Measurements from ENCODE around the gene ENOX2. TPM values are rescaled to one million over a fixed set of nuclear protein-coding genes. Genes with fewer than 3 reads are reported as not detected.
"Not testable (repeated sequence)": the region's sequence is repeated elsewhere in the genome, so short reads cannot be mapped to it uniquely, and the experiment has no call there.

ENOX2 gene
- total RNA-seq, 4 donors from 2014 or later = 8.0 to 28.0 (median 15.2) TPM

DNA sequence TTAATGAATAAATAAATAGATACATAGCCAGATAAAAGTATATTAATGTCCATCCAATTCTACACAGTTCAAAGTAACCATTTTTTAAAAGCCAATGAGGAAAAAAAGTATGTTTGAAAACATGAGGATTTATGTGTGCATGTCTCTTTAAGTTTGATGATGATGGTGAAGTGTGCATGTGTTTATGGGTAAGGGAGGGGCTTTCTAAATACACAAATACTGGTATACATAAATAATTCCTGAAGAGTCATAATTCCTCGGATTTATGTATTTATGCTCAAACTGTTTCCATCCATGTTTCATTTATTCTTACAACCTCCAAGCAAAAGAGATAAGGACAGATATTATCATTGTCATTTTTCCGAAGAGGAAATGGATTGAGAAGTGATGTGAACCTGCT, 75.4 kb downstream of the ENOX2 start:
- H3K27me3 ChIP-seq = peaks cover 0 to 3% of the 10 kb centered on the region in 2 donors
- TF ChIP-seq CTCF (IDR thresholded peaks at IDR 0.05) = no peak
- no peak for TF ChIP-seq EP300 (IDR thresholded peaks at IDR 0.05)
- TF ChIP-seq POLR2A (IDR thresholded peaks at IDR 0.05) = no peak
- no peak overlapping the region for H3K27ac ChIP-seq
- no peak for DNase-seq (ENCODE audit: low spot score in 2 of 2)
- H3K4me1 ChIP-seq = peaks cover 0 to 5% (median 0%) of the 10 kb centered on the region in 4 donors
- H3K4me3 ChIP-seq = no peak overlapping the region
- 74 to 89% methylated on average over 2 of the region's 2 CpGs for WGBS, 2 donors
- H3K9me3 ChIP-seq = no peaks in the 10 kb centered on the region
- no peaks in the 10 kb centered on the region for H3K36me3 ChIP-seq

- Histone ChIP-seq H3K27ac (no peak overlapping the region), H3K9me3 (no peaks in the 10 kb centered on the region), H3K36me3 (no peaks in the 10 kb centered on the region), H3K4me1 (peaks cover 0 to 5% (median 0%) of the 10 kb centered on the region in 4 donors), H3K4me3 (no peak overlapping the region), H3K27me3 (no peaks in the 10 kb centered on the region)
- 41 to 62% methylated on average over 1 of the region's 1 CpG for WGBS, 2 donors
- no peak for TF ChIP-seq CTCF (IDR thresholded peaks at IDR 0.05)
- TF ChIP-seq POLR2A (IDR thresholded peaks at IDR 0.05) = no peak
- no peak for TF ChIP-seq EP300 (IDR thresholded peaks at IDR 0.05)
- no peak for DNase-seq (ENCODE audit: low spot score in 2 of 2)
Measured at GRCh38 chrX:130826249-130826648, 76.8 kb downstream of the ENOX2 start.

- H3K4me3 ChIP-seq = no peak overlapping the region
- 94 to 96% methylated on average over 2 of the region's 2 CpGs for WGBS, 2 donors
- H3K36me3 ChIP-seq = no peaks in the 10 kb centered on the region
- no peaks in the 10 kb centered on the region for H3K9me3 ChIP-seq
- DNase-seq (ENCODE audit: low spot score in 2 of 2) = no peak
- no peak overlapping the region for H3K27ac ChIP-seq
- TF ChIP-seq POLR2A (IDR thresholded peaks at IDR 0.05) (no peak), EP300 (IDR thresholded peaks at IDR 0.05) (no peak), CTCF (IDR thresholded peaks at IDR 0.05) (no peak)
- H3K27me3 ChIP-seq = no peaks in the 10 kb centered on the region
- H3K4me1 ChIP-seq = peaks cover 0 to 5% (median 0%) of the 10 kb centered on the region in 4 donors
Measured at GRCh38 chrX:130825525-130825924, 77.5 kb downstream of the ENOX2 start.

DNA sequence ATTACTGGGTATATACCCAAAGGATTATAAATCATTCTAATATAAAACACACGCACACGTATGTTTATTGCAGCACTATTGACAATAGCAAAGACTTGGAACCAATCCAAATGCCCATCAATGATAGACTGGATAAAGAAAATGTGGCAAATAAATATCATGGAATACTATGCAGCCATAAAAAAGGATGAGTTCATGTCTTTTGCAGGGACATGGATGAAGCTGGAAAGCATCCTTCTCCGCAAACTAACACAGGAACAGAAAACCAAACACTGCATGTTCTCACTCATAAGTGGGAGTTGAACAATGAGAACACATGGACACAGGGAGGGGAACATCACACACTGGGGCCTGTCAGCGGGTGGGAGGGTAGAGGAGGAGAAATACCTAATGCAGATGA, 83.6 kb downstream of the ENOX2 start:
- 87 to 99% methylated on average over 4 of the region's 4 CpGs for WGBS, 2 donors
- H3K27ac ChIP-seq; H3K4me3 ChIP-seq; H3K27me3 ChIP-seq; H3K9me3 ChIP-seq; DNase-seq (ENCODE audit: low spot score in 2 of 2); H3K4me1 ChIP-seq; H3K36me3 ChIP-seq: not testable (repeated sequence)

- H3K36me3 ChIP-seq; H3K27ac ChIP-seq; DNase-seq (ENCODE audit: low spot score in 2 of 2); H3K27me3 ChIP-seq; H3K4me3 ChIP-seq; H3K4me1 ChIP-seq; H3K9me3 ChIP-seq: not testable (repeated sequence)
- WGBS, 2 donors = 81 to 88% methylated on average over 4 to 5 of the region's 5 CpGs
Measured at GRCh38 chrX:130813932-130814331, 89.1 kb downstream of the ENOX2 start.

DNA sequence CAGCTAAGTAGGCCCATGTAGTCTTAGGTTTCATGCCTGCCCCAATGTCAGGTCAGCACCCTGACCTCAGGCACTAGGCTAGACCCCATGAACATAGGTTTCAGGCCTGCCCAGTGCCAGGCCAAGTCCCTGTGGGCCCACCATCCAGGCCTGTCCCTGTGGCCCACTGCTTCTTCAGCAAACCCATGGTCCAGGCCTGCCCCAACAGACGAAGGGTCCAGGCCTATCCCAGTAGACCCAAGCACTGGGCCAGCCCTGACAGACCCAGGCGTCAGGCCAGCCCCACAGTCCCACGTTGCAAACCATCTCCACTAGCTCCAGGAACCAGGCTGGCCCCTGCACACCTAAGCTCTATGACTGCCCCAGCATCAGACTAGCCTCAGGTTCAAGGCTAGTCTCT, 92.4 kb downstream of the ENOX2 start:
- no peak for DNase-seq (ENCODE audit: low spot score in 2 of 2)
- 73% methylated on average over 3 of the region's 3 CpGs; no CpG with 5 or more reads in 1 of the 2 donors for WGBS, 2 donors
- H3K27me3 ChIP-seq = no peaks in the 10 kb centered on the region
- no peaks in the 10 kb centered on the region for H3K36me3 ChIP-seq
- H3K9me3 ChIP-seq = no peaks in the 10 kb centered on the region
- no peak overlapping the region for H3K4me3 ChIP-seq
- H3K27ac ChIP-seq = no peak overlapping the region
- H3K4me1 ChIP-seq = no peaks in the 10 kb centered on the region
- TF ChIP-seq EP300 (IDR thresholded peaks at IDR 0.05) (no peak), POLR2A (IDR thresholded peaks at IDR 0.05) (no peak), CTCF (IDR thresholded peaks at IDR 0.05) (no peak)

Data from tibial nerve (tissue), 4 donors.